Tibial nerve (tissue), 3 donors: ENCODE results near the gene ANKS1A.

Experiments used
- POLR2A ChIP-seq, 2 donors: fragments of 450-650 bp; IDR thresholded peaks; one replicate each; pipeline ENCODE4 v1.6.1; 2017; ENCODE audit warnings: antibody characterized with exemption in 2 of 2, mild to moderate bottlenecking in 2 of 2, moderate library complexity in 2 of 2
- TF ChIP-seq, protein P1 (sequence below), 5 experiments: fragments of 200-600 bp in 3 of 5; fragments of 450-650 bp in 2 of 5; sonication (generic) in 3 of 5; IDR thresholded peaks; one replicate each; pipeline ENCODE4 v1.5.1; 2016 to 2019; ENCODE audit warnings: antibody characterized with exemption in 5 of 5, mild to moderate bottlenecking in 3 of 5, moderate library complexity in 2 of 5

DNA sequence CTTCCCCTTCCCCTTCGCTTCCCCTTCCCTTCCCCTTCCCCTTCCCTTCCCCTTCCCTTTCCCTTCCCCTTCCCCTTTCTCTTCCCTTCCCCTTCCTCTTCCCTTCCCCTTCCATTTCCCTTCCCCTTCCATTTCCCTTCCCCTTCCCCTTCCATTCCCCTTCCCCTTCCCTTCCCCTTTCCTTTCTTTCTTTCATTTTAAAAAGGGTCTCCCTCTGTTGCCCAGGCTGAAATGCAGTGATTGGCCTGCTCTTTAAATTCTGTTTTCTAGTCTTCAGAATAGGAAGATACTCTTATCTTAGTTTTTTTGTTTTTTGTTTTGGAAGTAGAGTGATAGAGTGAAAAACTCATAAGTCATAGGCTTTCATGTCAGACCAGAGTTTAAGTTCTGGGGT is 85.2 kb downstream of the ANKS1A start:
- TF ChIP-seq POLR2A (IDR thresholded peaks at IDR 0.05): no peak
- TF ChIP-seq, protein P1, sequence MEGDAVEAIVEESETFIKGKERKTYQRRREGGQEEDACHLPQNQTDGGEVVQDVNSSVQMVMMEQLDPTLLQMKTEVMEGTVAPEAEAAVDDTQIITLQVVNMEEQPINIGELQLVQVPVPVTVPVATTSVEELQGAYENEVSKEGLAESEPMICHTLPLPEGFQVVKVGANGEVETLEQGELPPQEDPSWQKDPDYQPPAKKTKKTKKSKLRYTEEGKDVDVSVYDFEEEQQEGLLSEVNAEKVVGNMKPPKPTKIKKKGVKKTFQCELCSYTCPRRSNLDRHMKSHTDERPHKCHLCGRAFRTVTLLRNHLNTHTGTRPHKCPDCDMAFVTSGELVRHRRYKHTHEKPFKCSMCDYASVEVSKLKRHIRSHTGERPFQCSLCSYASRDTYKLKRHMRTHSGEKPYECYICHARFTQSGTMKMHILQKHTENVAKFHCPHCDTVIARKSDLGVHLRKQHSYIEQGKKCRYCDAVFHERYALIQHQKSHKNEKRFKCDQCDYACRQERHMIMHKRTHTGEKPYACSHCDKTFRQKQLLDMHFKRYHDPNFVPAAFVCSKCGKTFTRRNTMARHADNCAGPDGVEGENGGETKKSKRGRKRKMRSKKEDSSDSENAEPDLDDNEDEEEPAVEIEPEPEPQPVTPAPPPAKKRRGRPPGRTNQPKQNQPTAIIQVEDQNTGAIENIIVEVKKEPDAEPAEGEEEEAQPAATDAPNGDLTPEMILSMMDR (IDR thresholded peaks at IDR 0.05): no peak
